ENCODE data around the gene SCRN2. TPM values are rescaled to one million over a fixed set of nuclear protein-coding genes. Genes with fewer than 3 reads are reported as not detected.

SCRN2 gene
- total and polyA plus RNA-seq, 2 experiments from 2014 or later: 40.6 to 45.5 TPM

DNA sequence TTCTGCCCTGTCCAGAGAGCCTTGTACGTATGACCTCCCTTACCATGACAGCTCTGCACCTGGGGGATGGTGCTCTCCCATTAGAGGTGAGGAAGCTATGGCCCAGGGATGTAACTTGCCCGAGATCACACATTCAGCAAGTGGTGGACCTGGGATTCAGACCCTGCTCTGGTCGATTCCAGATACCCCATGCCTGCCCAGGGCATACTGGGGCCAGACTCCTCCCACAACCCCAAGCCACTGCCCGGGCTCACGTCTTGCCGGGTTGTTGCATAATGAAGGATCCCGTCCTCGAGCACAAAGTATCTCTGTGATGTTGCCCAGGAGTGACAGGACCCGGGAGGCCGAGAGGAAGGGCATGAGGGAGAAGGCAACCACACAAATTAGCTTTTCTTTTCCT, 21.6 kb downstream of the SCRN2 start:
- Histone ChIP-seq H3K36me3 (ENCODE audit: insufficient read depth) (no peaks in the 10 kb centered on the region), H3K4me2 (no peak overlapping the region), H3K9me2 (ENCODE audit: insufficient read depth) (no peaks in the 10 kb centered on the region), H3K4me3 (no peak overlapping the region), H3K27me3 (ENCODE audit: insufficient read depth) (no peaks in the 10 kb centered on the region), H3K79me2 (replicated peaks; ENCODE audit: insufficient read depth) (no peaks in the 10 kb centered on the region), H2AFZ (no peak overlapping the region), H3K27ac (ENCODE audit: low read depth) (no peak overlapping the region), H3K4me1 (ENCODE audit: insufficient read depth) (peaks cover 14% of the 10 kb centered on the region; the same call in 1 of the 2 replicates), H3F3A (replicated peaks; ENCODE audit: low read depth) (no peaks in the 10 kb centered on the region), H4K20me1 (replicated peaks; ENCODE audit: insufficient read depth) (no peaks in the 10 kb centered on the region)
- no peak overlapping the region for H3K27ac Mint-ChIP-seq
- H3K27me3 Mint-ChIP-seq (ENCODE audit: insufficient read depth, low read depth, poor library complexity): peaks cover 8% of the 10 kb centered on the region
- no peaks in the 10 kb centered on the region for H3K9me3 Mint-ChIP-seq
- no peak for ATAC-seq
- no peak overlapping the region for H3K4me3 Mint-ChIP-seq
- peaks cover 14% of the 10 kb centered on the region for H3K36me3 Mint-ChIP-seq (ENCODE audit: low read depth)
- TF ChIP-seq EZH2phosphoT487 (IDR thresholded peaks at IDR 0.05; ENCODE audit: unreplicated experiment) (no peak), POLR2AphosphoS5 (IDR thresholded peaks at IDR 0.05; ENCODE audit: low read depth) (no peak), ETS1 (IDR thresholded peaks at IDR 0.05) (no peak), EZH2 (IDR thresholded peaks at IDR 0.05; ENCODE audit: low read depth, unreplicated experiment) (no peak), CTCF (conservative IDR thresholded peaks at IDR 0.05; ENCODE audit: low read depth in 2 of 2) (no peak)
- TF ChIP-seq, protein P1, sequence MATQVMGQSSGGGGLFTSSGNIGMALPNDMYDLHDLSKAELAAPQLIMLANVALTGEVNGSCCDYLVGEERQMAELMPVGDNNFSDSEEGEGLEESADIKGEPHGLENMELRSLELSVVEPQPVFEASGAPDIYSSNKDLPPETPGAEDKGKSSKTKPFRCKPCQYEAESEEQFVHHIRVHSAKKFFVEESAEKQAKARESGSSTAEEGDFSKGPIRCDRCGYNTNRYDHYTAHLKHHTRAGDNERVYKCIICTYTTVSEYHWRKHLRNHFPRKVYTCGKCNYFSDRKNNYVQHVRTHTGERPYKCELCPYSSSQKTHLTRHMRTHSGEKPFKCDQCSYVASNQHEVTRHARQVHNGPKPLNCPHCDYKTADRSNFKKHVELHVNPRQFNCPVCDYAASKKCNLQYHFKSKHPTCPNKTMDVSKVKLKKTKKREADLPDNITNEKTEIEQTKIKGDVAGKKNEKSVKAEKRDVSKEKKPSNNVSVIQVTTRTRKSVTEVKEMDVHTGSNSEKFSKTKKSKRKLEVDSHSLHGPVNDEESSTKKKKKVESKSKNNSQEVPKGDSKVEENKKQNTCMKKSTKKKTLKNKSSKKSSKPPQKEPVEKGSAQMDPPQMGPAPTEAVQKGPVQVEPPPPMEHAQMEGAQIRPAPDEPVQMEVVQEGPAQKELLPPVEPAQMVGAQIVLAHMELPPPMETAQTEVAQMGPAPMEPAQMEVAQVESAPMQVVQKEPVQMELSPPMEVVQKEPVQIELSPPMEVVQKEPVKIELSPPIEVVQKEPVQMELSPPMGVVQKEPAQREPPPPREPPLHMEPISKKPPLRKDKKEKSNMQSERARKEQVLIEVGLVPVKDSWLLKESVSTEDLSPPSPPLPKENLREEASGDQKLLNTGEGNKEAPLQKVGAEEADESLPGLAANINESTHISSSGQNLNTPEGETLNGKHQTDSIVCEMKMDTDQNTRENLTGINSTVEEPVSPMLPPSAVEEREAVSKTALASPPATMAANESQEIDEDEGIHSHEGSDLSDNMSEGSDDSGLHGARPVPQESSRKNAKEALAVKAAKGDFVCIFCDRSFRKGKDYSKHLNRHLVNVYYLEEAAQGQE (IDR thresholded peaks at IDR 0.05; ENCODE audit: unreplicated experiment): no peak
- H3K4me1 Mint-ChIP-seq: peaks cover 16% of the 10 kb centered on the region
- DNase-seq (ENCODE audit: low spot score): no peak

DNA sequence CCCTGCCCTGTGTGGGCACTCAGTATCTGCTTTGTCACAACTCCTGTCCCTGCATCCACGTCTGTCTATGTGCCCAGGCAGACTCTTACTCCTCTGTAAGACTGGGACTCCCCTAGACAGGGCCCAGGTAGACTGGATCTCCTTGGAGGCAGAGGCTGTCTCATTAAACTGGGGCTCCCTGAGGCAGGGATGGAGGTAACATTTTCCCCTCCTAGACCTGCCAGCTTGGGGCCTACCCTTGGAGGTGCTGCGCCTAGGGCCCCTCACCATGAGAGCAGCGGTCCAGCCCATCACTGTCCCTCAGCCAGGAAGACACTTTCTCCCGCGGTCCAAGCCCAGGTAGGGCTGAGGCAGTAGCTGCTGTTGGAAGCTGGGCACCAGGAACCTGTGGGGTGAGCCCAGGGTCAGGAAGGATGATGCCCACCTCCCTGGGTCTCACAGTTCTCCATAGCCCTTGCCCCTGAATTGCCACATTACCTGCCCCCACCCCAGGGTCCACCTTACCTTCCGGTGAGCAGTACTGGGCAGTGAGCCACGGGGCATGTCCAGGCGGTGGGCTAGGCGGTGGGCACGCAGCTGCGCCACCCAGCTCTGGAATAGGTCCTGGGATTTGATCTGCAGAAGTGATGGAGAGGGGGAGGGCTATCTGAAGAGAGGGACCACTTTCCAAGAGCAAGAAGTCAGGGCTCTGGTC, 22.9 kb downstream of the SCRN2 start:
- Mint-ChIP-seq H3K27ac (no peak overlapping the region), H3K27me3 (ENCODE audit: insufficient read depth, low read depth, poor library complexity) (peaks cover 8% of the 10 kb centered on the region)
- TF ChIP-seq NANOG (IDR thresholded peaks at IDR 0.05; ENCODE audit: borderline replicate concordance): no peak
- TF ChIP-seq, protein P1 (IDR thresholded peaks at IDR 0.05; ENCODE audit: unreplicated experiment): no peak
- no peak for TF ChIP-seq CREB1 (CRISPR knock-in tag; IDR thresholded peaks at IDR 0.05; ENCODE audit: low read depth)

More for the DNA sequence above, 22.9 kb downstream of the SCRN2 start:
- Mint-ChIP-seq H3K4me1 (peaks cover 16% of the 10 kb centered on the region), H3K4me3 (no peak overlapping the region), H3K9me3 (no peaks in the 10 kb centered on the region), H3K36me3 (ENCODE audit: low read depth) (peaks cover 4% of the 10 kb centered on the region; the same call in 2 of the 3 replicates)
- H3K27me3 ChIP-seq (ENCODE audit: insufficient read depth): no peaks in the 10 kb centered on the region
- no peak overlapping the region for H3K4me2 ChIP-seq
- H3K36me3 ChIP-seq (ENCODE audit: insufficient read depth): no peaks in the 10 kb centered on the region
- no peaks in the 10 kb centered on the region for H3F3A ChIP-seq (replicated peaks; ENCODE audit: low read depth)
- no peaks in the 10 kb centered on the region for H4K20me1 ChIP-seq (replicated peaks; ENCODE audit: insufficient read depth)
- H3K9me2 ChIP-seq (ENCODE audit: insufficient read depth): no peaks in the 10 kb centered on the region
- no peak overlapping the region for H3K27ac ChIP-seq (ENCODE audit: low read depth)
- no peak overlapping the region for H2AFZ ChIP-seq
- no peaks in the 10 kb centered on the region for H3K79me2 ChIP-seq (replicated peaks; ENCODE audit: insufficient read depth)
- ATAC-seq: no peak
- DNase-seq (ENCODE audit: low spot score): no peak
- H3K4me3 ChIP-seq: no peak overlapping the region
- H3K4me1 ChIP-seq (ENCODE audit: insufficient read depth): peaks cover 14% of the 10 kb centered on the region; the same call in 1 of the 2 replicates
